HEK293 (cell line): ENCODE measurements around the gene TMIE.

Source experiments
- CTCF ChIA-PET: fragments of 350-600 bp; formaldehyde crosslinking; extraction: SDS; loops from one replicate; lab custom pipeline; 2021; ENCODE audit warnings: antibody characterized with exemption; lab: Yijun Ruan, JAX
- POLR2A ChIA-PET: fragments of 300-600 bp; formaldehyde crosslinking; extraction: SDS; loops from one replicate; lab custom pipeline; 2020; ENCODE audit warnings: antibody characterized with exemption, inconsistent platforms; lab: Yijun Ruan, JAX
- H3K27ac ChIP-seq: fragments of 200-500 bp; sonication (Bioruptor generic); 2 replicates; pipeline ENCODE4 v1.5.1; 2014; ENCODE audit warnings: low read depth, low read length, control low read depth, inconsistent platforms; ENCODE audit errors: extremely low read depth
- H3K36me3 ChIP-seq, 2 experiments: fragments of 200-500 bp in 1 of 2; sonication (Bioruptor generic) in 1 of 2; 1 replicate in 1 of 2; 2 replicates in 1 of 2; pipeline ENCODE4 v1.5.1; 2014 to 2017; ENCODE audit warnings: inconsistent platforms in 2 of 2, low read length in 2 of 2; ENCODE audit not compliant: control insufficient read depth in 2 of 2, insufficient read depth in 1 of 2
- H3K4me1 ChIP-seq: fragments of 200-500 bp; sonication (Bioruptor generic); 2 replicates; pipeline ENCODE4 v1.5.1; 2014; ENCODE audit warnings: mild to moderate bottlenecking, low read length, inconsistent platforms; ENCODE audit not compliant: control insufficient read depth, insufficient read depth
- H3K4me3 ChIP-seq: 2 replicates; pipeline ENCODE4 v1.5.1; 2011; ENCODE audit warnings: low read depth, mild to moderate bottlenecking, control low read depth, low read length, moderate library complexity
- H3K9me3 ChIP-seq: fragments of 200-500 bp; sonication (Bioruptor generic); 2 replicates; pipeline ENCODE4 v1.5.1; 2014; ENCODE audit warnings: low read depth, low read length, inconsistent platforms; ENCODE audit not compliant: control insufficient read depth, insufficient read depth
- ATF2 ChIP-seq: fragments of 450-650 bp; formaldehyde crosslinking; IDR thresholded peaks from 2 replicates; pipeline ENCODE4 v1.5.1; 2016; ENCODE audit warnings: missing biosample characterization, missing genetic modification characterization, low read depth
- KLF16 ChIP-seq: fragments of 450-650 bp; formaldehyde crosslinking; IDR thresholded peaks from 2 replicates; pipeline ENCODE4 v1.5.1; 2017; ENCODE audit warnings: missing biosample characterization, missing genetic modification characterization
- ZBTB1 ChIP-seq: fragments of 450-650 bp; formaldehyde crosslinking; IDR thresholded peaks from 2 replicates; pipeline ENCODE4 v1.5.1; 2016; ENCODE audit warnings: missing biosample characterization, missing genetic modification characterization
- ZIC2 ChIP-seq: fragments of 450-650 bp; formaldehyde crosslinking; IDR thresholded peaks from 2 replicates; pipeline ENCODE4 v1.5.1; 2016; ENCODE audit warnings: missing biosample characterization, missing genetic modification characterization
- ZNF114 ChIP-seq: fragments of 450-650 bp; formaldehyde crosslinking; IDR thresholded peaks from 2 replicates; pipeline ENCODE4 v1.5.0; 2017; ENCODE audit warnings: missing biosample characterization, missing genetic modification characterization
- ZNF140 ChIP-seq: fragments of 450-650 bp; formaldehyde crosslinking; IDR thresholded peaks from 2 replicates; pipeline ENCODE4 v1.5.1; 2016; ENCODE audit warnings: missing biosample characterization, missing genetic modification characterization
- ZNF221 ChIP-seq: fragments of 450-650 bp; formaldehyde crosslinking; IDR thresholded peaks from 2 replicates; pipeline ENCODE4 v1.5.1; 2017; ENCODE audit warnings: missing biosample characterization, missing genetic modification characterization, borderline replicate concordance
- ZNF37A ChIP-seq: fragments of 450-650 bp; IDR thresholded peaks from 2 replicates; pipeline ENCODE4 v1.5.1; 2018; ENCODE audit warnings: missing biosample characterization, missing genetic modification characterization
- ZNF394 ChIP-seq: fragments of 450-650 bp; formaldehyde crosslinking; IDR thresholded peaks from 2 replicates; pipeline ENCODE4 v1.5.1; 2016; ENCODE audit warnings: missing biosample characterization, missing genetic modification characterization, mild to moderate bottlenecking, moderate library complexity, borderline replicate concordance
- ZNF426 ChIP-seq: fragments of 450-650 bp; formaldehyde crosslinking; IDR thresholded peaks from 2 replicates; pipeline ENCODE4 v1.5.1; 2017; ENCODE audit warnings: missing biosample characterization, missing genetic modification characterization, mild to moderate bottlenecking, inconsistent platforms, moderate library complexity
- ZNF48 ChIP-seq: fragments of 450-650 bp; formaldehyde crosslinking; IDR thresholded peaks from 2 replicates; pipeline ENCODE4 v1.5.1; 2016; ENCODE audit warnings: missing biosample characterization, missing genetic modification characterization
- ZNF544 ChIP-seq: fragments of 450-650 bp; formaldehyde crosslinking; IDR thresholded peaks from 2 replicates; pipeline ENCODE4 v1.5.0; 2017; ENCODE audit warnings: missing biosample characterization, missing genetic modification characterization
- ZNF558 ChIP-seq: fragments of 450-650 bp; formaldehyde crosslinking; IDR thresholded peaks from 2 replicates; pipeline ENCODE4 v1.5.1; 2016; ENCODE audit warnings: missing biosample characterization, missing genetic modification characterization
- ZNF561 ChIP-seq: fragments of 450-650 bp; IDR thresholded peaks from 2 replicates; pipeline ENCODE4 v1.5.1; 2018; ENCODE audit warnings: missing biosample characterization, missing genetic modification characterization, borderline replicate concordance
- ZNF621 ChIP-seq: fragments of 450-650 bp; formaldehyde crosslinking; IDR thresholded peaks from 2 replicates; pipeline ENCODE4 v1.5.1; 2017; ENCODE audit warnings: missing biosample characterization, missing genetic modification characterization
- ZNF701 ChIP-seq: fragments of 450-650 bp; formaldehyde crosslinking; IDR thresholded peaks from 2 replicates; pipeline ENCODE4 v1.5.1; 2016; ENCODE audit warnings: missing biosample characterization, missing genetic modification characterization
- ZNF76 ChIP-seq: fragments of 450-650 bp; formaldehyde crosslinking; IDR thresholded peaks from 2 replicates; pipeline ENCODE4; 2016; ENCODE audit warnings: low read depth, missing biosample characterization, missing genetic modification characterization, borderline replicate concordance
- ZNF843 ChIP-seq: fragments of 450-650 bp; formaldehyde crosslinking; IDR thresholded peaks from 2 replicates; pipeline ENCODE4 v1.5.1; 2016; ENCODE audit warnings: missing biosample characterization, missing genetic modification characterization
- TF ChIP-seq, protein P1 (sequence below): fragments of 450-650 bp; formaldehyde crosslinking; IDR thresholded peaks from 2 replicates; pipeline ENCODE4 v1.5.1; 2016; ENCODE audit warnings: missing biosample characterization, missing genetic modification characterization
- TF ChIP-seq, protein P2 (sequence below): fragments of 450-650 bp; formaldehyde crosslinking; IDR thresholded peaks from 2 replicates; pipeline ENCODE4 v1.5.1; 2016; ENCODE audit warnings: missing biosample characterization, missing genetic modification characterization

Gene TMIE

DNA sequence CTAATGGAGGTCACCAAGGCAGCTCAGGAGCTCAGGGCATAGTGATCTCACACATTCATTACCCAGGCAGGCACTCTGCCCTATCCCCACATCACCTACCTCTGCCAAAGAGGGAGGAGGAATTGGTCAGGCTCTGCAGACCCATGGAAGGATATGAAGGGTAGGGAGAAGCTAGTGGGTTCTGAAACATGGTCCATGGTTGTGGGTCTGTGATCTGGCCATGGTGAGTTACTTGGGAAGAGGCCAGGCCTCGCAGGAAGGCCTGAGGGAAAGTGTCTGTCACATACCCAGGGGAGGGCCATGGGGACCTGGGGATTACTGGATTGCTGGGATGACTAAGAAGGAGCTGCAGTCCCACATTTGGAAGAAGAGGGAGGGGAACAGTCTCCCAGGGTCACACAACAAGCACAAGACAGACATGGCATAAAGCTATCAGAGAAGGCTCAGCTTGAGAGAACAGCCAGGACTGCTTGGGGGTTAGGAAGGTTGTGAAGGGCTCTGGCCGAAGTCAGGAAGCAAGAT, 17.9 kb downstream of the TMIE start:
- Histone ChIP-seq H3K27ac (no peak overlapping the region), H3K36me3 (no peaks in the 10 kb centered on the region), H3K4me3 (no peak overlapping the region), H3K4me1 (no peaks in the 10 kb centered on the region), H3K9me3 (no peaks in the 10 kb centered on the region)
- POLR2A ChIA-PET = no interaction called here
- no peak for TF ChIP-seq ZNF426 (tag by site-specific recombination)
- CTCF ChIA-PET = interaction anchor here (0.6 kb wide), 1 partner anchor 122 kb away, joined by 3 read pairs; no protein-coding TSS in a partner anchor

DNA sequence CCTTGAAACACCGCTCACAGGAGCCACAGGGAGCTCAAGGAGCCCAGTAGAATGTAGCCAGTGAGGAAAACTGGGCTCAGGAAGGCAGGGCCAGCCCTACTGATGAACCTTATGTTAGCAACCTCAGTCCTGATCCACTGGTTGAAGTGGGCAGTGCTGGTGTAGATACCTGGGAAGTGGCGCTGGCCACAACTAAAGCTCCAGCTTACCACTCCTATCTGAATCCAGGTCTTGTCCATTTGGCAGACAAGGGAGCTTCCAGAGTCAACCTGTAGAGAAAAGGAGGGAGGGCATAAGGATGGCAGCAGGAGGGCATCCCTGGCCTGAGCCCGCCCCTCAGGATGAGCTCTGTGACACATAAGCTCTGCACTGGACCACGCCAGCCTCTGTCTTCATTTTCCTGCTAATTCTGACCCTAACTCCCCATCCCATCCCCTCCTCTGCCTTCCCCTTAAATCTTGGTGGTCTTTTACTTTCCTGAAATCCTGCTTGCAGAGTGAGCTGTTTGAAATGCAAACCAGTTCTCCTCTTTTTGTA, 18.6 kb downstream of the TMIE start:
- CTCF ChIA-PET = interaction anchor here (0.5 to 0.8 kb wide), 2 partner anchors 14 to 89 kb away, joined by 3 read pairs; no protein-coding TSS in a partner anchor
- no peaks in the 10 kb centered on the region for H3K4me1 ChIP-seq
- TF ChIP-seq ATF2 (no peak), ZNF621 (tag by site-specific recombination) (no peak), KLF16 (tag by site-specific recombination) (no peak), ZBTB1 (tag by site-specific recombination) (no peak), ZNF561 (tag by site-specific recombination) (no peak), ZIC2 (tag by site-specific recombination) (no peak), ZNF140 (tag by site-specific recombination) (no peak), ZNF394 (tag by site-specific recombination) (no peak), ZNF37A (tag by site-specific recombination) (no peak), ZNF544 (tag by site-specific recombination) (no peak), ZNF221 (no peak), ZNF114 (tag by site-specific recombination) (no peak), ZNF701 (no peak), ZNF48 (tag by site-specific recombination) (no peak), ZNF843 (tag by site-specific recombination) (no peak), ZNF558 (tag by site-specific recombination) (no peak), ZNF76 (tag by site-specific recombination) (no peak)
- TF ChIP-seq, protein P1, sequence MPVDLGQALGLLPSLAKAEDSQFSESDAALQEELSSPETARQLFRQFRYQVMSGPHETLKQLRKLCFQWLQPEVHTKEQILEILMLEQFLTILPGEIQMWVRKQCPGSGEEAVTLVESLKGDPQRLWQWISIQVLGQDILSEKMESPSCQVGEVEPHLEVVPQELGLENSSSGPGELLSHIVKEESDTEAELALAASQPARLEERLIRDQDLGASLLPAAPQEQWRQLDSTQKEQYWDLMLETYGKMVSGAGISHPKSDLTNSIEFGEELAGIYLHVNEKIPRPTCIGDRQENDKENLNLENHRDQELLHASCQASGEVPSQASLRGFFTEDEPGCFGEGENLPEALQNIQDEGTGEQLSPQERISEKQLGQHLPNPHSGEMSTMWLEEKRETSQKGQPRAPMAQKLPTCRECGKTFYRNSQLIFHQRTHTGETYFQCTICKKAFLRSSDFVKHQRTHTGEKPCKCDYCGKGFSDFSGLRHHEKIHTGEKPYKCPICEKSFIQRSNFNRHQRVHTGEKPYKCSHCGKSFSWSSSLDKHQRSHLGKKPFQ (tag by site-specific recombination) = no peak
- TF ChIP-seq, protein P2, sequence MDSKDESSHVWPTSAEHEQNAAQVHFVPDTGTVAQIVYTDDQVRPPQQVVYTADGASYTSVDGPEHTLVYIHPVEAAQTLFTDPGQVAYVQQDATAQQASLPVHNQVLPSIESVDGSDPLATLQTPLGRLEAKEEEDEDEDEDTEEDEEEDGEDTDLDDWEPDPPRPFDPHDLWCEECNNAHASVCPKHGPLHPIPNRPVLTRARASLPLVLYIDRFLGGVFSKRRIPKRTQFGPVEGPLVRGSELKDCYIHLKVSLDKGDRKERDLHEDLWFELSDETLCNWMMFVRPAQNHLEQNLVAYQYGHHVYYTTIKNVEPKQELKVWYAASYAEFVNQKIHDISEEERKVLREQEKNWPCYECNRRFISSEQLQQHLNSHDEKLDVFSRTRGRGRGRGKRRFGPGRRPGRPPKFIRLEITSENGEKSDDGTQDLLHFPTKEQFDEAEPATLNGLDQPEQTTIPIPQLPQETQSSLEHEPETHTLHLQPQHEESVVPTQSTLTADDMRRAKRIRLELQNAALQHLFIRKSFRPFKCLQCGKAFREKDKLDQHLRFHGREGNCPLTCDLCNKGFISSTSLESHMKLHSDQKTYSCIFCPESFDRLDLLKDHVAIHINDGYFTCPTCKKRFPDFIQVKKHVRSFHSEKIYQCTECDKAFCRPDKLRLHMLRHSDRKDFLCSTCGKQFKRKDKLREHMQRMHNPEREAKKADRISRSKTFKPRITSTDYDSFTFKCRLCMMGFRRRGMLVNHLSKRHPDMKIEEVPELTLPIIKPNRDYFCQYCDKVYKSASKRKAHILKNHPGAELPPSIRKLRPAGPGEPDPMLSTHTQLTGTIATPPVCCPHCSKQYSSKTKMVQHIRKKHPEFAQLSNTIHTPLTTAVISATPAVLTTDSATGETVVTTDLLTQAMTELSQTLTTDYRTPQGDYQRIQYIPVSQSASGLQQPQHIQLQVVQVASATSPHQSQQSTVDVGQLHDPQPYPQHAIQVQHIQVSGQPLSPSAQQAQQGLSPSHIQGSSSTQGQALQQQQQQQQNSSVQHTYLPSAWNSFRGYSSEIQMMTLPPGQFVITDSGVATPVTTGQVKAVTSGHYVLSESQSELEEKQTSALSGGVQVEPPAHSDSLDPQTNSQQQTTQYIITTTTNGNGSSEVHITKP = no peak
- TF ChIP-seq, all 188 proteins: peak for 0
- H3K27ac ChIP-seq = no peak overlapping the region
- POLR2A ChIA-PET = no interaction called here
- no peaks in the 10 kb centered on the region for H3K9me3 ChIP-seq
- H3K4me3 ChIP-seq = no peak overlapping the region
- no peaks in the 10 kb centered on the region for H3K36me3 ChIP-seq
